Posterior vena cava (tissue), 2 donors: ENCODE measurements around the gene PPTC7. TPM values are rescaled to one million over a fixed set of nuclear protein-coding genes. Genes with fewer than 3 reads are reported as not detected.
"Not testable (repeated sequence)": the region's sequence is repeated elsewhere in the genome, so short reads cannot be mapped to it uniquely, and the experiment has no call there.

Experiments
- DNase-seq: peaks from one replicate; pipeline ENCODE4 v3.0.0-alpha.2; 2020; ENCODE audit warnings: low spot score
- intact Hi-C, 2 donors: fragments of 100-400 bp; cut with DNase I; formaldehyde crosslinking; loops; one replicate each; pipeline versions ENCODE4 v1.14.1 to v1.14.2; 2022 to 2023
- total RNA-seq, 2 donors: library from RNA; stranded (reverse); fragmentation: NEBNext Ultra II Directional; extraction: Animal tissue kit (Norgen Biotek cat#: 25700); gene quantifications; one replicate each; pipeline ENCODE4 v1.2.1, GENCODE V29; 2021
- donor health status: DM: yes; HTN: yes; CAD: no.
- donor health status: DM: yes; HTN: yes; CAD: no.

The PPTC7 gene
- total RNA-seq, 2 donors from 2014 or later = 21.5 to 34.5 TPM

DNA sequence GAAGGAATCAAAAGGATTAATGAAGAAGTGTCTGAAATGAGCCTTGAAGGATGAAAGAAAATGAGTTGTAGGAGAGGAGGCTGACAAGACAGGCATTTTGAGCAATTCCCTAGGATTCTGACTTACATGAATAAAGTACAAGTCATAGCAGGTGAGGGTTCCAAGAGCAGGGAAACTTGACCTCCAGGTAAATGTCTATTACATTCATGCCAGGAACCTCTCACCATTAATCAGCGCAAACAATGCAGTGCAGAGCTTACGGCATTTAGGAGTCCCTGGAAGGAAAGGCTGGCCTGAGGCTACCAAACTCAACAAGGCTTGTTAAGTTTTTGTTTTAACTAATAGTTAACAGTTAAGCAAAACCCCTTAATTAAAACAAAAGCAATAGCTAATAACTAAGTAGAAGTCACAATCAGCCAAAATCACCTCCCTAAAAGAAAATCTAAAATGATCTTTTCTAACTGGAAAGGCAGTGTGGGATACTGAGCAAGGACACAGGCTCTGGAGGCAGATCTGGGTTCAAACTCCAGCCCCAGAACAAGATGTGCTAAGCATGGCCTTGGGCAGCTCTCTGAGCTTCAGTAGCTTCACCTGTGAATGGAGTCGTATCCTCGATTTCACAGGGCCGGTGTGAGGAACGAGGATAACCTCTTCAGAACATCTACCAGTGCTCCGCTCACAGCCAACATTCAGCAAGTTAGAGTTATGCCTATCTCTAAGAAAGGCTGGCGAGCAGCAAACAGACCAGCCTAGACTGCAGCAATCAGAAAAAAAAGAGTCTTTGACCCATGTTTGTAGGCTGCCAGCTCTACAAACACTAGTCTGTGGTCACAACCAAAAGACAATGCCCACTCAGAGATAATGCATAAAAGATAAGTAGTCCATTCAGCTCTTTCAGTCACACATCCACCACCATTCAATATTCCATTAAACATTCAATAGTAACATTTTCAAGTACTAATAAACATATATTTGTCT lies 16.9 kb downstream of the PPTC7 start:
- intact Hi-C loops = no loop called here
- no peak for DNase-seq

DNA sequence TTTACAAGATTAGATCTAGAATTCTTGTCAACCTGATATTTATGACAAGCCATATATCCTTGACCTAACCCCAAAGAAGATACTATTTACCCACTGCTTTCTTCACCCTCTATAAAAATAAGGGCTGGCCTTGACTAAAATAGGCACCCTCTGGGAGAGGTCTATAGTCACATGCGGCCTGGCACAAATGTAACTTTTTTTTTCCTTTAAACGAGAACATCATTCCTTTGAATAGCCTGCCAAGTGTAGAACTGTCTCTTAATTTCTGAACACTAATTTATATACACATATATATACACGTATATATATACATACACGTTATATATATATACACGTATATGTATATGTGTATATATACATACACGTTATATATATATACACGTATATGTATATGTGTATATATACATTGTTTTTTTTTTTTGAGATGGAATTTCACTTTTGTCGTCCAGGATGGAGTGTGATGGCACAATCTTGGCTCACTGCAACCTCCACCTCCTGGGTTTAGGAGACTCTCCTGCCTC lies 18.6 kb downstream of the PPTC7 start:
- intact Hi-C loops = no loop called here

DNA sequence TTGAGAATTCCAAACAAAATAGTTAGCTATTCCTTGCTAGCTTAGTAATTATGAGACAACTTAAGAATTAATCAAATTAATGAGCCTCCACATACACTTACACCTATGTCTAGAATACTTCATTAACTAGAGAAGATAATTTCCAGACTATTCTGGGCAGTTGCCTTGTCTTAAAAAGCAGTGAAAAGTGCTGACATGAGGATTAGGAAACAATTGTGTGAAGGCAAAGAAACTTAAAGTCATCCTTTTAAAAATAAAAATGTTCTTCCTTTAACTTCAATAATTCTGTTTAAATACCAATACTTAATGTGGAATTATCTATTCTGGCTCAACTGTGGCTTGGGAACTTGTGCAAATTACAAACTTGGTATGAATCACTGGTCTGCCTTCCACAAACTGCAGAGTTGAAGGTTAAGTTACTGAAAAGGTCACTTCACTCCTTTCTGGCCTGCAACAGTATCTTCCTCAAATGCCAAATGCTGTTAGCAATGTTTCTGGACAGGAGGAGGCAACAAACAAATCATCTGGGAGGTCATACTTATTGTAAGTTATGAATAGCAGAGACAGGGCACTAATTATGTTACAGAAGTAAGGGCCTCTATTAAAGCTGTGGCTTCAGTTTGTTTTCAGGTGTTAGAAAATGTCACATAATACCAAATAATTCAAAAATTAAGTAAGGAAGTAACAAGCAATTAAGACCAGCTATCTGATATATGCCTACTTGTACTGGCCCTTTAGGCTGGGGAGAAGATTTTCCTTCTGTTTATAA lies 19.2 kb downstream of the PPTC7 start:
- DNase-seq = no peak
- intact Hi-C loops = no loop called here

More for the DNA sequence above, 18.6 kb downstream of the PPTC7 start:
- no peak for DNase-seq

DNA sequence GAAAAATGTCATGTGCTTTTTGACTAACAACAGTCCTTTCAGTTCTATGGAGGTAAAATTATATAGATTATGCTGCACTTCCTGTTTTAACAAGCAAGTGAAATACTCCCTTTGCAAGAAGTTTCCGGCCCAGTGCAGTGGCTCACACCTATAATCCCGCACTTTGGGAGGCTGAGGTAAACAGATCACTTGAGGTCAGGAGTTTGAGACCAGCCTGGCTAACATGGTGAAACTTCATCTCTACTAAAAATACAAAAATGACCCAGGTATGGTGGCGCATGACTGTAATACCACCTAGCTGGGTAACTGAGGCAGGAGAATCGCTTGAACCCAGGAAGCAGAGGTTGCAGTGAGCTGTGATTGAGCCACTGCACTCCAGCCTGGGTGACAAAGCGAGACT lies 20.7 kb downstream of the PPTC7 start:
- DNase-seq, intact Hi-C loops: not testable (repeated sequence)

DNA sequence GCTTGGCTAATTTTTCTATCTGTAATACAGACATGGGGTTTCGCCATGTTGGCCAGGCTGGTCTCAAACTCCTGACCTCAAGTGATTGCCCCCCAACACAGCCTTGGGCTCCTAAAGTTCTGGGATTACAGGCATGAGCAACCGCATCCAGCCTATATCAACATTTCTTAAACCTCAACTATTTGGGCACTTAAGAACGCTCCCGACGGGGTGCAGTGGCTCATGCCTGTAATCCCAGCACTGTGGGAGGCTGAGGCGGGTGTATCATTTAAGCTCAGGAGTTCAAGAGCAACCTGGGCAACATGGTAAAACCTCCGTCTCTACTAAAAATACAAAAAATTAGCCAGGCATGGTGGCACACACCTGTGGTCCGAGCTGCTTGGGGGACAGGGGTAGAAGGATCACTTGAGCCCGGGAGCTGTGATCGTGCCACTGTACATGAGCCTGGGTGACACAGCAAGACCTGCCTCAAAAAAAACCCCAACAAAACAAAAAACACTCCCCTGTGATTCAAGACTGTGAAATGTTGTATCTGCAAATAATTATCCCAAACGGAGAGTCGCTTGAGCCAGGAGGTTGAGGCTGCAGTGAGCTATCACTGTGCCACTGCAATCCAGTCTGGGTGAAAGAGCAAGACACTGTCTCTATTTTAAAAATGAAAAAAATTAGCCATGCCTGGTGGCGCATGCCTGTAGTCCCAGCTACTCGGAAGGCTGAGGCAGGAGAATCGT lies 21.5 kb downstream of the PPTC7 start:
- no peak for DNase-seq
- intact Hi-C loops = no loop called here

DNA sequence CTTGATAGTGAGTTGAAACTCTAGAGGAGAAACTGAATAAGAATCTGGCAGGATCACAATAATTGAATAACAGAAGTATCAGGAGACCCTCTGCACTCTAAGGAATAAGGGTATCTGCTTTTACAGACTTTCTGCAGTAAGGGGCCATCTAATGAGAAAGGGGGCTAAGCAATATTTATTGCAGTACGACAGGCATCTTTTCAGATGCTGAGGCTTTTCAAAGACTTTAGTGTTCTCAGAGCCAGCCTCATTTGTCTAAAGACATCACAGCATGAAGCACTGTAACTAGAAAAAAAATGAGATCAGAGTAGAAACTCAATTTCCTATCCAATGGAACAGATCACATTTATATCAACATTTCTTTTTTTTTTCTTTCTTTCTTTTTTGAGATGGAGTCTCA lies 22.2 kb downstream of the PPTC7 start:
- DNase-seq = no peak
- intact Hi-C loops = no loop called here

DNA sequence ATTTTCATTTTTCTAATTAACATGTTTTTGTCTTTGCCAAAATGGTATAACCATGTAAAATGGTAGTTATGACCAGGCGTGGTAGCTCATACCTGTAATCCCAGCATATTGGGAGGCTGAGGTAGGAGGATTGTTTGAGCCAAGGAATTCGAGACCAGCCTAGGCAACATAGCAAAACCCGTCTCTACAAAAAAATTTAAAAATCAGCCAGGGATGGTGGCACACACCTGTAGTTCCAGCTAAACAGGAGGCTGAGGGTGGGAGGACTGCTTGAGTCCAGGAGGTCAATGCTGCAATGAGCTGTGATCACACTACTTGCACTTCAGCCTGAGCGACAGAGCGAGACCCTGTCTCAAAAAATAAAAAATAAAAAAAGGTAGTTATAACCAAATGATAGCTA lies 23.1 kb downstream of the PPTC7 start:
- no peak for DNase-seq

DNA sequence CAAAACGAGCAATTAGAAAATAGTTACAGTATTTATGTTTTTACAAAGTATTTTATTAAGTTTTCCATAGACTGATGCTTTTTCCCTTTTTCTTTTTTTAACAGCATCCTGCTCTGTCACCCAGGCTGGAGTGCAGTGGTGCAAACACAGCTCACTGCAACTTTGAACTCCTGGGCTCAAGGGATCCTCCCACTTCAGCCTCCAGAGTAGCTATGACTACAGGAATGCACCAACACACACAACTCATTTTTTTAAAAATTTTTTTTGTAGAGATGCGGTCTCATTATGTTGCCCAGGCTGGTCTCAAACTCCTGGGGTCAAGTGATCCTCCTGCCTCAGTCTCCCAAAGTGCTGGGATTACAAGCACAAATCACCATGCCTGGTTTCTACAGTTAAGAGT lies 24.2 kb downstream of the PPTC7 start:
- DNase-seq, intact Hi-C loops: not testable (repeated sequence)

More for the DNA sequence above, 23.1 kb downstream of the PPTC7 start:
- intact Hi-C loops = no loop called here

DNA sequence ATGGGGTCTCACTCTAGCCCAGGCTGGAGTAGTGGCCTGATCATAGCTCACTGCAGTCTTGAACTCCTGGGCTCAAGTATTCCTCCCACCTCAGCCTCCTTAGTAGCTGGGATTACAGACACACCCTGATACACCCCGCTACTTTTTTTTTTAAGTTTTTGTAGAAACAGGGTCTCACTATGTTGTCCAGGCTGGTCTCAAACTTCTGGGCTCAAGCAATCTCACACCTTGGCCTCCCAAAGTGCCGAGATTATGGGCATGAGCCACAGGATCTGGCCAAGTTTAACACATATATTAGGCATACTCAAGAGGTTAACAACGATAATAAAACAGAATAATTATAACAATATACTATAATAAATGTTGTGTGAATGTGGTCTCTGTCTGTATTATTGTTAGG lies 25.8 kb downstream of the PPTC7 start:
- intact Hi-C loops = no loop called here
- no peak for DNase-seq

DNA sequence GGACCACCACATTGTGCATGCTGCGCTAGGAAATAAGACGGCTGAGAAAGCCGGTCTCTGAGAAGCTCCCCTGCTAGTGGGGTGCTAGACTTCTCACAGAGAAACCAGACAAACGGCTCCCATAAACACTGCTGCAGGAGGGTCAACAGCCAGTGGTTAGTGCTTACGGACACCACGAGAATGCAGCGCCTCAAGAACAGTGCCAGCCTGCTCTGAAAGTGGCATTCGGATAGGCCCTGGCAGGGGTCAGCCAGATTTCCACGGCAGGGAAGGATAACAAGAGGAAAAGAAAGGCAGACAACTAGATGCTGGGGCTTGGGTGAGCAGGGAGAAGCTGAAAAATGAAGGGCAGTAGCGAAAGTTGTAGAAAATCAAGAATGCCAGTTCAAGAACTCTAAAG lies 26.4 kb downstream of the PPTC7 start:
- intact Hi-C loops = no loop called here
- no peak for DNase-seq

DNA sequence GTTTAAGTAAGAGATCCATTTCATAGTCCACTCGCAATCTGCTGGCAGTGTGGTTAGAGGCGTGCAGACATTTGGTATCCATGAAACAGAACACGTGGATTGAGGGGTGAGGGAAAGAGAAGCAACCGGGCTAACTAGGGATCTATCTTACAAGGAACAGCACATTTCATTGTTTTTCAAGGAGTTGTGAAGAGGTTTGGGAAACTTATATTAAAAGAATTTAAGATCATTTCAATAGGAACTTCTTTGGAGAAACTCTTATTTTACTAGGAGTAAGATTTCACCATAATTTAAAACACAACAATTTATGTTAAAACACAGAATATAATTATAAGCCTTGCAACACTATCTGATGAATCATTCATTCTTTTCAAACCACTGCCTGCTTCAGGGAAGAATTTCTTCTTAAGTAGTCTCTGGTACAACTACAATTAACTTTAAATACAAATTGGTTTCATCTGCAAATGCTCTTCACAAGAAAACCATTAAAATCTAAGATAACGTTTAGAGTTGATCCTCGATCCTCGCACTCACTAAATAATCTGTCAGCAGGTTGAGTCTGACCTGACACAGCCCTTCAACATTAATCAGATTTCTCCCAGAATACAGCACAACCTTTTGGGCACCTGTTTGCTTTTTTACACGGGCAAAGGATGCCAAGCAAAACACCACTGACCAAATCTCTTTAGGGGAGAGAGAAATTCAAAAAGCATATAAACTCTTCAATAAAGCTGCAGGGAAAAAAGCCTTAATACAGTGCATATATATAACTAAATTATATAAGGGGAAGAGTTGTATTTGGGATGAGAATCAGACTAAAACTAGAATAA lies 27.3 kb downstream of the PPTC7 start:
- DNase-seq = no peak
- intact Hi-C loops = no loop called here

DNA sequence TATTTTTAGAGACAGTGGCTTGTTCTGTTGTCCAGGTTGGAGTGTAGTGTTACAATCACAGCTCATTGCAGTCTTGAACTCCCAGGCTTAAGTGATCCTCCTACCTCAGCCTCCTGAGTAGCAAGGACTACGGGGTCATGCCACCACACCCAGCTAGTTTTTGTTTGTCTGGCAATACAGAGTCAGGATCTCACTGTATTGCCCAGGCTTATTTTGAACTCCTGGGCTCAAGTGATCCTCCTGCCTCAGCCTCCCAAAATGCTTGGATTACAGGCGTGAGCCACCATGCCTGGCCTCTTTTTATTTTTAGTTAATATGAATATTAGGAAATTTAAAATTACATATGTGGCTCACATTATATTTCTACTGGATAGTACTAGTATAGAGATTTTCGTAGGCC lies 28.9 kb downstream of the PPTC7 start:
- DNase-seq = no peak
- intact Hi-C loops = no loop called here

DNA sequence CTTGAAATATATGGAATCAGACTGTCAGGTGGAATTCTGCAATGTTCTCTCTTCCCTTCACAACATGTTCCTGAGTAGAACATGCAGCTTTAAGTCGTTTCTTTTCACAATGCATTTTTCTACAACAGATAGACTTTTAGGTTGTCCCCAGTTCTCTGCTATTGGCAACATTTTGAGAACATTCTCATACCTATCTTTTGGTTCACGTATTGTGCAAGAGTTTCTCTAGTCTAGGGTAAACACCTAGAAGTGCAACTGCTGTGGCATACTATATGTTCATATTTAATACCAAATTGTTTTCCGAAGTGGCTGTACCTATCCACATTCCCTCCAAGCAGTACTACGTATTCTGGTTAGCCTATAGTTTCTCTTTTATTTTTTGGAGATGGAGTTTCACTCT lies 32.1 kb downstream of the PPTC7 start:
- no peak for DNase-seq
- intact Hi-C loops = no loop called here

DNA sequence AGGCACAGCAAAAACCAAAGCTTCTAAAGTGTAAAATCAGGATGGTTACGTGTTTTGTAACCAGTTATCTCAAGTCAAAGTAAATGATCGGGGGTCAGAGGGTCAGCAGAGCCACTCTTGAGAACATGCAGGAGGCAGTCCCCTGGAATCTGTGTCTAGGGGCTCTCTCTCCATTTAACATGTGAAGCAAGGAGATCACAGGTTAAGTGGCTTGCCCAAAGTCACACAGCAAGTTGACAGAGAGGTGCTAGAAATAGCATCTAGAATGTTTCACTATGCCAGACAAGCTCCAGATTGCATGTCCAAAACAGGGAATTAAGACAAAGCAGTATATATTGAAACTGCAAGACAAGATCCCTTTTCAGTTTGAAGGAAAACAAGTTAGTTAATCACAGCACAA lies 33.4 kb downstream of the PPTC7 start:
- intact Hi-C loops = loop anchor here in 1 of 2 donors (5.0 kb wide), 1 partner anchor 33 kb away; the partner anchor contains the start of gene PPTC7
- DNase-seq = no peak

DNA sequence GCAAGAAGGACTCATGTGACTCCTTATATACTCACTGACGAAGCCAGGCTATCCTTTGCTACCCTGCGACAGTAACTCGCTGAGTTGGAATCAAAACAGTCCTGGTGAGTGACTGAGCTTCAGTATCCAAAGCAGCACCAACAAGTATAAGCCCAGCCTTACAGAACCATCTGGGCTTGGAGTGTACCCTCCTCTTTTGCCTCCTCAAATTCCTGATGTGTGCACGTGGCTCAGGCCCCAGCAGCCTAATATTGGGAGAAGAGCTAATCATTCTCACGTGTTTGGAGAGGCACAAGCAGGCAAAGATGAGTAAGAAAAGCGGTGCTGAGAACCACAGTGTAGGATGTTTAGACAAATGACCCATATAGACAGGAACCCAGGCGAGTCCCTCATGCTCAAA lies 34.4 kb downstream of the PPTC7 start:
- intact Hi-C loops = loop anchor here in 1 of 2 donors (5.0 kb wide), 1 partner anchor 34 kb away; the partner anchor contains the start of gene PPTC7

DNA sequence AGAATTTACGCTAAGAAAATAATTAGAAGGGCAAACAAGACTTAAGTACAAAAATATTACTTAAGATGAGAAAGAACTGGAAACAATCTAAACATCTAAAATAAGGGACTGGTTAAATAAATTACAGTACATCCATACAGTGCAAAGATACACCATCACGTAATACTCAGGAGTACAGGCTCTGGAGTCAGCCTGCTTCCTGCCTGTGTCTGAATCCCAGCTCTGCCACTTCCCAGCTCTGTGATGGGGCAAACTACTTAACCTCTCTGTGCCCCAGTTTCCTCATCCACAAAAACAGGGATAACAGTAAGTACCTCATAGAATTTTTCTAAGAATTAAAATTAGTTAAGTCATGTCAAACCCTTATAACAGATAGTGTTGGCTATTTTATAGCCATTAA lies 36.0 kb downstream of the PPTC7 start:
- DNase-seq = no peak
- intact Hi-C loops = loop anchor here in 1 of 2 donors (5.0 kb wide), 1 partner anchor 35 kb away; the partner anchor contains the start of gene PPTC7

More for the DNA sequence above, 34.4 kb downstream of the PPTC7 start:
- DNase-seq = no peak

DNA sequence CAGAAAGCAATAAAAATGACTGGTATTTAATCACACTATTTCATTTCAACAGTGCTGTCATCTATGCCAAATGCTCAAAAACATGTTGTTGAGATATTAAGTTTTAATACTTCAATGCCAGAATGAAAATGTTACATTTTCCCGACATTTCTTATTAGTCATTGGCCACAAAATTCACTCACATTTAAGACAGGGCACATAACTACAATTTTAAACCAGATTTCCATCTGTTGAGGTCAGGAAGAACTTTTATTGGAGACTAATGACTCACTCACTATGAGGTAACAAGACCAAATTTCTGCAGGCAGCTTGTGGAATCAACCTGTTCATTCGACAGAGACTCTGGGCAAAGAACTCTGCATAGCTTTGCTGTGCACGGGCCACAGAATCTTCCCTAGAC lies 36.8 kb downstream of the PPTC7 start:
- intact Hi-C loops = loop anchor here in 1 of 2 donors (5.0 kb wide), 1 partner anchor 36 kb away; the partner anchor contains the start of gene PPTC7
- no peak for DNase-seq

DNA sequence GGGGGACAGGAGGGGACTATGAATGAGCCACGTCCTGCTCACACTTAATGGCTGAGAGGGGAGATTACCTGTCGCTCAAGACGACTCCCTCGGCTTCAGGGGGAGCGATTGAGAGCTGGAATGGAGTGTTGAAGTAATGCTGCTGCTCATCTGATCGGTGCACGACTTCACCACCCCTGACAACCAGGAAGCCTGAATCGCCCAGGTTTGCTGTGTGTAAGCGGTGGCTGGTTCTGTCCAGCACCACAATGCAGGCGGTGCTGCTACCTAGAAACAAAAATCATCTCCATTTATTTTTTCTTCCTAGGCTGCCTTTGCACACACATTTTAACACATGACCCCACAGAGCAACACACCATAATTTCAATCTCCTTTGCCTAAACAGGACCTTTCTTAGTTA lies 37.3 kb downstream of the PPTC7 start:
- DNase-seq = no peak
- intact Hi-C loops = loop anchor here in 1 of 2 donors (5.0 kb wide), 1 partner anchor 36 kb away; the partner anchor contains the start of gene PPTC7
